Kidney epithelial cell (primary cell): ENCODE measurements around the gene CFAP119. TPM values are rescaled to one million over a fixed set of nuclear protein-coding genes. Genes with fewer than 3 reads are reported as not detected.

Source experiments
- DNase-seq: peaks from one replicate; pipeline ENCODE4 v3.0.0-alpha.2; 2010; ENCODE audit warnings: low read depth
- H3K27me3 ChIP-seq: 2 replicates; pipeline ENCODE4 v1.6.0; 2011; ENCODE audit warnings: low read length; ENCODE audit not compliant: control insufficient read depth, insufficient read depth
- H3K36me3 ChIP-seq: 2 replicates; pipeline ENCODE4 v1.5.1; 2011; ENCODE audit warnings: low read length; ENCODE audit not compliant: control insufficient read depth, insufficient read depth
- H3K4me3 ChIP-seq: 2 replicates; pipeline ENCODE4 v1.5.1; 2011; ENCODE audit warnings: low read depth, mild to moderate bottlenecking, control low read depth, low read length
- CTCF ChIP-seq: IDR thresholded peaks from 2 replicates; pipeline ENCODE4 v1.5.1; 2011; ENCODE audit warnings: mild to moderate bottlenecking, moderate library complexity, low read length, control low read depth, inconsistent platforms; ENCODE audit not compliant: insufficient read depth, poor library complexity, severe bottlenecking
- total RNA-seq: library from RNA; depleted of rRNA; stranded (reverse); fragments of >200 nt; gene quantifications from 2 replicates; pipeline ENCODE4 v1.2.3, GENCODE V29; 2015

The CFAP119 gene
- total RNA-seq, 1 donor from 2014 or later = 1.6 TPM

- no peak overlapping the region for H3K4me3 ChIP-seq
- DNase-seq = no peak
- TF ChIP-seq CTCF = no peak
- peaks cover 3% of the 10 kb centered on the region for H3K36me3 ChIP-seq
- no peaks in the 10 kb centered on the region for H3K27me3 ChIP-seq
These were observed 5.7 kb downstream of the CFAP119 start for GRCh38 chr16:30755955-30756780.

GRCh38 chr16:30753596-30753995 lies 8.3 kb downstream of the CFAP119 start:
- no peak overlapping the region for H3K4me3 ChIP-seq
- TF ChIP-seq CTCF = no peak
- H3K36me3 ChIP-seq = peaks cover 2% of the 10 kb centered on the region
- H3K27me3 ChIP-seq = no peaks in the 10 kb centered on the region
- no peak for DNase-seq

GRCh38 chr16:30750876-30751465 lies 10.9 kb downstream of the CFAP119 start:
- H3K27me3 ChIP-seq = no peaks in the 10 kb centered on the region
- H3K4me3 ChIP-seq = no peak overlapping the region
- no peak for TF ChIP-seq CTCF
- DNase-seq = no peak
- H3K36me3 ChIP-seq = no peaks in the 10 kb centered on the region

- DNase-seq = no peak
- Histone ChIP-seq H3K4me3 (no peak overlapping the region), H3K36me3 (no peaks in the 10 kb centered on the region), H3K27me3 (no peaks in the 10 kb centered on the region)
- no peak for TF ChIP-seq CTCF
These were observed 11.7 kb downstream of the CFAP119 start for GRCh38 chr16:30750201-30750600.

GRCh38 chr16:30748634-30749445 lies 13.0 kb downstream of the CFAP119 start:
- no peak for DNase-seq
- Histone ChIP-seq H3K27me3 (no peaks in the 10 kb centered on the region), H3K36me3 (no peaks in the 10 kb centered on the region)

More at GRCh38 chr16:30748634-30749445, 13.0 kb downstream of the CFAP119 start:
- TF ChIP-seq CTCF = no peak
- peak overlapping the region; percentile 80 for H3K4me3 ChIP-seq
